ENCODE results near the gene FRMD3.

Gene FRMD3

DNA sequence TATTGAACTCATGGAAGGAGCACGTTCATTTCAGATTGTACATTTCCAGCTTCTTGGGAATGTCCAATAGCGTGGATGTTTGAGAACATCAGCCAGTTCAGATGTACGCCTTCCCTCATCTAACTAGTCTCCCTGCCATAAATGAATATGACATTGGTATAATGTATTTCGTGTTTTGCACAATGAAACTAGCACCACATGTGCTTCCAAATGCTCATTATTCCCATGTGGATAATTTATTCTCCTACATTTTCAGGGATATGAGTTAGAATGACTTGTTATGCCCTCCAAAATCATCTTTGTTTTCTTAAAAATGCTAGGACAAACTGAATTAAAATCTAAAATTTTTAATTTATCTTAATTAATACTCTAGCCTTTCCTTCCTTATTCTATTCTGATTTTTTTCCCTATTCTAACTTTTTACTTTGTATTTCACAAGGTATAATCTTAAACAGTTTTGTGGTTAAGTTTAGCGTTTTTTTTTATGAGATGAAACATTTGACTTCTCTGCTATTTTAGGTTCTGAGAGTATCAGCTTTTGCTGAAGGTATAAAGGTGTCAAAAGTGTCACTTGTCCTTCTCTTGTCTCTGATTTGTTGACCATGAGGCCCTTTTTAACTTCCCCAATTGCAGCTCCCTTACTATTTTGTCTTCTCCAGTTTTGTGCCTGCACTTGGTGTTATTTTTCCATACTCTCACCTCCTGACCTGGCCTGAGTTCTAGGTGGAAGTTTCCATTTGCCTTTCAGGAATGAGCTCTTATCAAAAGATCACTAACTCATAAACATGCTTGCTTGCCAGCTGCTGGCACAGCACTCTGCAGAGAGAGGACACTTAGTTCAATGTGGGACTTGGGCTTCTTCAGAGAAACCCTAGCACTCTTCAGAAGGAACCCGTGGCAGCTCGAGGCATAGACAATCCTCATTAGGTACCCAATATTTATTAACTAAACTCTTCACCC is 106.8 kb downstream of the FRMD3 start:
- no peak for DNase-seq

DNA sequence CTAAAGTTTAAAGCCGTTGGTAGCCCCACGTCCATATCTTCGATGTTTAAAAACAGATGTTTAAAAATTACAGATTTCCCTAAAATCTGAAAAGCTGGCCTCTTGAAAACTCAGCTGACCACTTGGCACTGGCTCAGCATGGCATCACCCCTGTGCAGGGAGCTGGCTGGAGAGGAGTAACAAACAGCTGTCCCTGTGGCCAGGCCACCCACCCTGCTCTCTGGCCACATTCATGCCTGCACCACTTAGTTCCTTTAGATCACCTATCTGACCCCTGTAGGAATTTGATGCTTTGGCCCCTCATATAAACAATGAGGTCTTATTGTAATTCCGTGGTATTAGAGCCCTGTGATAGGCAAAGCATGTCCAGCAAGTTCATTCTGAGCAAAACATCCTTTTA is 107.5 kb downstream of the FRMD3 start:
- no peak for DNase-seq

DNA sequence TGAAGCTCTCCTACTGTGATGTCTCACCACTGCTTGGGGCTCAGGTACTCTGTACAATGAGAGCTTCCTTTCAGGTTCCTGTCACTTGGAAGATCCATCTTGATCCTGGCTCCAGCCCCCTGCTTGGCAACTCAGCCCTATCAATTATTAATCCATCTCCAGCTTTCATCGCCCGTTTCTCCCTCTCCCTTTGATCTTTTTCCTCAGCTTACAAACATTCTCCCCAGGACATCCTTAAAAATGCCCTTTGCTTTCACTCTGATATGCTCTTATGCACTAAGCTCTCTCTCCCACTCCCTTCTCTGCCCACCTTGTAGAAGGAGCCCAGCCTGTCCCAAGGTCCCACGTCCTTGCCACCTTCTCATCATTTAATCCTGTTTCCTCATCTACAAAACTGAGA is 109.0 kb downstream of the FRMD3 start:
- DNase-seq = no peak

- no peak for DNase-seq
Observed at GRCh38 chr9:83425240-83425639, 113.0 kb downstream of the FRMD3 start.

DNA sequence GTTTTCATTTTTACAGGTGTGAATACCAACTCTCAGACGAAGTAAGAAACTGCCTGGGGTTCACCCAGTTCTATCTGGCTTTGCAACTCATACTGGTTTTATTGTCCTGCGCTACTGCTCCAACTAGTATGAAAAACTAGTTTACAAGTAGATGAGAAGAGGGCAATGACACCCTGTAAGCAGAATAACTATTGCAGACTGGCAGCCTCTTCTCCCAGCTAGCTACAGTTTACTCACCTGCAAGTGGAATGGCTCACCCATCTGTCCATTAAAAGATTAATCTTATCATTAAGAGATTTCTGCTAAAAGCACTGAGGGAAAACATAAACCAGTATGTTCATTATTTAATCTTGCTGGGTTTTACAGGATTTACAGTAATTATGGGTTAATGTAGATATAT is 113.4 kb downstream of the FRMD3 start:
- DNase-seq = no peak

GRCh38 chr9:83423815-83424707 is 114.1 kb downstream of the FRMD3 start:
- DNase-seq = no peak

DNA sequence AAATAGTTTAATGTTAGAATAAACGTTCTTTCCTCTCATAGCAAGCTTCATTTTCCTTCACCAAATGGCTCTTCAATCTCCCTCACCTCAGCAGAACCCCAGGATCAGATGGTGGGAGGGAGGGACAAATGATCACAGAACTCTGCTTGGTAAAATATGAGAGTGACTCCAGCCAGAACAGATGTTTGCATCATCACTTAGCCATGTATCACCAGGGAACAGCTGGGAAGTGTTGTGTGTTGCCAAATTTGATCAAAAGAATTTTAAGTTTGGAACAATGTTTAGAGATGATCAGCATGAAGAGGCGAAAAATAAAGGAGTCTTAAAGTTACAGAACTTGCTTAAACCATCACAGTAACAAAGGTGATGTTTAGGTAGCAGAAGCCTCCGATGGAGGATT is 115.7 kb downstream of the FRMD3 start:
- no peak for DNase-seq

DNA sequence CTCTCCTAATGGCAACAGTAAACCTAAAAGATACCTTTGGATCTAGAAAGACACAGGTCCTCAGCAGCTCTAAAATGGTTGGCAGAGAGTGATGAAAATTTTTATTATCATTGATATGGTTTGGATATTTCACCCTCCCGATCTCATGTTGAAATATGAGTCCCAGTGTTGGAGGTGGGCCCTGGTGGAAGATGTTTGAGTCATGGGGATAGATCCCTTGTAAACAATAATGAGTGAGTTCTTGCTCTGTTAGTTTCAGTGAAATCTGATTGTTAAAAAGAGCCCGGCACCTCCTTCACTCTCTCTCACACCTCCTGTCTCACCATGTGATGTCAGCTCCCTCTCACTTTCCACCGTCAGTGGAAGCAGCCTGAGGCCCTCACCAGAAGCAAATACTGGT is 117.7 kb downstream of the FRMD3 start:
- no peak for DNase-seq

- no peak for DNase-seq
Observed at GRCh38 chr9:83419961-83420360, 118.2 kb downstream of the FRMD3 start.

GRCh38 chr9:83418283-83418682 is 119.9 kb downstream of the FRMD3 start:
- DNase-seq = no peak

GRCh38 chr9:83413367-83413766 is 124.8 kb downstream of the FRMD3 start:
- no peak for DNase-seq

DNA sequence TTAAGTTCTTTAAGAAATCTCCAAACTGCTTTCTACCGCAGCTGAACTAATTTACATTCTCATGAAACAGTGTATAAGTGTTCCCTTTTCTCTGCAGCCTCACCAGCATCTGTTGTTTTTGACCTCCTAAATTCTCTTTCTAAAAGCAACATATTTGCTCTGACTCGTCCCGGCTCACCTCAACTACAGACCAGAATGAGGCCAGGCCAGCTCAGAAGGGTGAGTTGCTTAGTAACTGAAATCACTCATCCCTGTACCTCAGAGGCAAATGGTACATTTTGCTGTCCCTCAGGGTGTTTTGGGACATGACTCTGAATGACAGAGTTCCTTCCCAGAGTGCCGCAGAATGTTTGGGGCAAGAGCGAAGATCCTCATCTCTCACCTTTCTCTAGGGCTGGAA is 127.5 kb downstream of the FRMD3 start:
- DNase-seq = no peak

DNA sequence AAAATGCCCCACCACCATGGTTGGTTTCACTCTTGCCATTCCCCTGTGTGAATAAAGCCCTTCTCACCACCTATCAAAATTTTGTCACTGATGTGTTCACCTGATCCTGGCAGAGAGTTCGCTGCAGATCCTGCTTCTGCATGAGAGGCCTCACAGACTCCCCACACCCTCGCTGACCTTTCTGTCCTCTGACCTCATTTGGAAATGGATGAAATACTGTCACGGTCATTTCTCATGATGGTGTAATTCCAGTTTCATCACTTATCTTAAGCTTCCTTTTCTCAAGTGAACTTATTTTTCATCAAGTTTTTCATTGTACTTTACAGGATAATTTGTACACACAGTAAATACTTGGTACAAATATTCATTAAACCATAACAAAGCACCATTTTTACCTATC is 131.3 kb downstream of the FRMD3 start:
- no peak for DNase-seq

GRCh38 chr9:83405759-83406158 is 132.4 kb downstream of the FRMD3 start:
- DNase-seq = no peak

- no peak for DNase-seq
Observed at GRCh38 chr9:83403527-83404238, 134.5 kb downstream of the FRMD3 start.

GRCh38 chr9:83401328-83401900 is 136.8 kb downstream of the FRMD3 start:
- DNase-seq = no peak

DNA sequence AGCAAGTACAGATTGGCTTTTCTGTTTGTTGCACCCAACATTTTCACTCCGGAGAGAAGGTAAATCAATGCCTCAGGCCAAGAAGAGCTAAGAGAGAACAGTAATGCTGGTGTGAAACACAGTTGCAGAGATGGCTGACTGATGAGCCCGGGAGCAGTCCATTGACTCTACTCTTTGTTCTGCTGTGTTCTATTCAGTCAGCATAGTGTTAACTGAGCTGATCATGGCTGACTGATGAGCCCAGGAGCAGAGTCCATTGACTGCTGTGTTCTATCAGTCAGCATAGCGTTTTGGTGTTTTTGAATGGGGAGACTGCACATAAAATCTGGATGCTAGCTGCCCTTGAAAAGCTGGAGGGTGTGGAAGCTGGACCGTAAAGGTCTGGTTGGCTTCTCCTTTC is 141.4 kb downstream of the FRMD3 start:
- DNase-seq = no peak

DNA sequence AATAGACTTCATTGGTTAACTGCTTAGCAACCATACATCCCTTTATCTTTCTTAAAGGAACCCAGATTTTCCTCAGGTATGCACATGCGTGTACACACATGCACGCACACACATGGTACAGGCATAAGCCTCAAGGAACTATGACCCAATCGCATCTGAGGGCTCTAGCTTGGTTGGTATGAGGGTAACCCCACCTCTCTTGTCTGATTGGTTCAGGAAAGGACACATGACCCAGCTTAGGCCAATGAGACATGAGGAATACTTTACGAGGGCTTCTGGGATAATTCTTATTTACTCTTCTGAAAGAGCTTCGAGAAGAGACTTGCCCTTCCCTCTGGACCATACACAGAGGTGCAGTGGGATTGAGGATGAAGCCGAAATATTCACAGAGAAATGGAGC is 141.9 kb downstream of the FRMD3 start:
- no peak for DNase-seq

DNA sequence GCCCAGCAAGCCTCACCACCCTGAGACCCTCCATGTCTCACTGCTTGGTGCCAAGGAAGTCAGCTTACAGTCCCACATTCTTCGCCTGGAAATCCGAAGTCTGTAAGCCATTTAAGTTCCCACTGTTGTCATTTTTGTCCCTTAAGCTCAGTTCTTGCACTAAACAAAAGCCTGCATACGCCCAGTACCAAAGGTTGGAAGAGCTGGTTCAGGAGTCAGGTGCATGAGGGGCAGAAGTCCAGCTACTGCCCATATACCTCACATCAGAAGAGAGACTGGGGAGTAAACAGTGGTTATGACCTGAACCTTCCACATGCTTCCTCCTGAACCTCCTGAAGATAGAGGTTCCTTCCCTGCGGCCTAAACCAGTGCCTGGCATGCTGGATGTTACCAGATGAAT is 146.0 kb downstream of the FRMD3 start:
- DNase-seq = no peak

GRCh38 chr9:83388346-83388745 is 149.9 kb downstream of the FRMD3 start:
- DNase-seq = no peak

- DNase-seq = no peak
Observed at GRCh38 chr9:83387401-83388185, 150.6 kb downstream of the FRMD3 start.

DNA sequence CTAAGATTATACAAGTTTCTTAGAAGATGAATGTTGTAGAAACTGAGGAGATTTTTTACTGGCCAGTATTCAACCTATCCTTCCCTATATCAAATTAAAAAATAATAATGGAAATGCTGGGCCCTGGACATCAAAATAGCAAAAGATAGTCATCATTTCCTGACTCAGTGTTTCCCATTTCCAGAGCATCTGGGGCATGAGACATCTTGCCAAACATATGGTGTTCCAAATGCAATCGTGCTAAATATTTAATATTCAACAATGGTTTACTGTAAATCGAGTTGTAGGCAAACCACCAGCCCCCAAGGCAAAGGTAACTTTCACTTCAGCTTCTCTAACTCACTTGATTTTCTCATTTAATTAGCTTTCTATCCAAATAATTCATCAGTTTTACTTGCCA is 152.9 kb downstream of the FRMD3 start:
- no peak for DNase-seq

Measured in stimulated activated CD4-positive, alpha-beta T cell treated with anti-CD3 and anti-CD28 coated beads, Interleukin-2, amount 100 ng/mL, for 24 hours (primary cell).